PFSK-1 (cell line): ENCODE measurements around the gene WNK2.

ENCODE experiments used
- FOXP2 ChIP-seq: optimal IDR thresholded peaks from 2 replicates; pipeline ENCODE3; 2011; ENCODE audit warnings: borderline replicate concordance, control low read depth, inconsistent platforms; ENCODE audit not compliant: insufficient read depth; ENCODE audit errors: extremely low read length, extremely low read depth
- POLR2AphosphoS5 ChIP-seq: IDR thresholded peaks from 2 replicates; pipeline ENCODE4 v1.6.1; 2012; ENCODE audit warnings: low read depth, mild to moderate bottlenecking, control low read depth, low read length, moderate library complexity
- REST ChIP-seq, 2 experiments: IDR thresholded peaks; 2 replicates each; pipeline versions ENCODE4 v1.6.1 to v1.8.0; 2011 to 2012; ENCODE audit warnings: low read depth in 2 of 2, low read length in 2 of 2, control low read depth in 1 of 2, inconsistent platforms in 1 of 2, mild to moderate bottlenecking in 1 of 2, moderate library complexity in 1 of 2; ENCODE audit not compliant: insufficient read depth in 1 of 2
- SIN3A ChIP-seq: IDR thresholded peaks from 2 replicates; pipeline ENCODE4 v1.6.1; 2012; ENCODE audit warnings: mild to moderate bottlenecking, low read length, moderate library complexity, borderline replicate concordance; ENCODE audit not compliant: insufficient read depth
- TAF1 ChIP-seq: IDR thresholded peaks from 2 replicates; pipeline ENCODE4 v1.6.1; 2012; ENCODE audit warnings: low read length, control low read depth, borderline replicate concordance; ENCODE audit not compliant: insufficient read depth

- TF ChIP-seq POLR2AphosphoS5, result no peak
- no peak for TF ChIP-seq REST (IDR thresholded peaks at IDR 0.05; ENCODE audit: insufficient read depth in 1 of 2, low read depth in 2 of 2, low read length in 2 of 2)
- TF ChIP-seq SIN3A, result no peak
- no peak for TF ChIP-seq TAF1
- TF ChIP-seq FOXP2, result no peak
Observed at GRCh38 chr9:93147632-93148031, 36.3 kb upstream of the WNK2 start.
